Caco-2 (cell line): ENCODE results near the gene KIRREL3. TPM values are rescaled to one million over a fixed set of nuclear protein-coding genes. Genes with fewer than 3 reads are reported as not detected.

Experiments
- BruUV-seq: library from RNA; stranded (reverse); fragments of 400-500 nt; replicated peaks from 2 replicates; lab custom pipeline; 2021; lab: Mats Ljungman, UMichigan
- CTCF ChIA-PET: fragments of 300-600 bp; sonication (Branson Sonifier 250); formaldehyde crosslinking; loops from one replicate; lab custom pipeline; 2022; ENCODE audit warnings: antibody characterized with exemption; lab: Charles Lee
- POLR2A ChIA-PET: fragments of 300-600 bp; sonication (Branson Sonifier 250); formaldehyde crosslinking; loops from one replicate; lab custom pipeline; 2022; ENCODE audit warnings: antibody characterized with exemption; lab: Charles Lee
- DNase-seq, 2 experiments: peaks; one replicate each; pipeline versions ENCODE4 v3.0.0 to v3.0.0-alpha.2; 2020 to 2022
- H3K27me3 ChIP-seq: replicated peaks from 2 replicates; pipeline ENCODE4 v1.6.0; 2011; ENCODE audit warnings: low read length; ENCODE audit not compliant: control insufficient read depth, insufficient read depth
- H3K36me3 ChIP-seq: 2 replicates; pipeline ENCODE4 v1.5.1; 2011; ENCODE audit warnings: low read length; ENCODE audit not compliant: control insufficient read depth, insufficient read depth
- H3K4me1 ChIP-seq: fragments of 250-450 bp; sonication (Bioruptor Pico); 2 replicates; pipeline ENCODE4 v1.5.1; 2020; ENCODE audit warnings: mild to moderate bottlenecking
- H3K4me3 ChIP-seq: 2 replicates; pipeline ENCODE4 v1.5.1; 2011; ENCODE audit warnings: low read depth, mild to moderate bottlenecking, control low read depth, low read length
- H3K9me3 ChIP-seq: fragments of 250-450 bp; sonication (Bioruptor Pico); 2 replicates; pipeline ENCODE4 v1.5.1; 2020; ENCODE audit warnings: mild to moderate bottlenecking, moderate library complexity
- H3K27ac Mint-ChIP-seq: one replicate; pipeline ENCODE4 v1.8.0; 2022; ENCODE audit warnings: mixed read lengths; ENCODE audit not compliant: unreplicated experiment
- H3K27me3 Mint-ChIP-seq: one replicate; pipeline ENCODE4 v1.8.0; 2022; ENCODE audit warnings: mixed read lengths; ENCODE audit not compliant: insufficient read depth, unreplicated experiment
- H3K36me3 Mint-ChIP-seq: one replicate; pipeline ENCODE4 v1.8.0; 2022; ENCODE audit warnings: mild to moderate bottlenecking, mixed read lengths; ENCODE audit not compliant: insufficient read depth, unreplicated experiment
- H3K4me1 Mint-ChIP-seq: one replicate; pipeline ENCODE4 v1.8.0; 2022; ENCODE audit warnings: low read depth, mixed read lengths; ENCODE audit not compliant: unreplicated experiment
- H3K4me3 Mint-ChIP-seq: one replicate; pipeline ENCODE4 v1.8.0; 2022; ENCODE audit warnings: mild to moderate bottlenecking, moderate library complexity, mixed read lengths; ENCODE audit not compliant: unreplicated experiment
- H3K9me3 Mint-ChIP-seq: one replicate; pipeline ENCODE4 v1.8.0; 2022; ENCODE audit warnings: mixed read lengths; ENCODE audit not compliant: unreplicated experiment
- intact Hi-C: fragments of 100-400 bp; cut with micrococcal nuclease; formaldehyde crosslinking; loops from one replicate; pipeline ENCODE4 v1.10.0; 2022; ENCODE audit not compliant: unreplicated experiment
- total RNA-seq: library from RNA; stranded (reverse); gene quantifications from 2 replicates; pipeline ENCODE4 v1.2.3, GENCODE V29; 2022
- TF ChIP-seq, protein P1 (sequence below), 2 experiments: fragments of 200-600 bp in 1 of 2; IDR thresholded peaks; 1 replicate in 1 of 2; 2 replicates in 1 of 2; pipeline versions ENCODE4 v1.5.1 to v1.8.0; 2011 to 2022; ENCODE audit warnings: antibody characterized with exemption in 1 of 2, control low read depth in 1 of 2, inconsistent platforms in 1 of 2, low read depth in 1 of 2, low read length in 1 of 2, mild to moderate bottlenecking in 1 of 2, moderate library complexity in 1 of 2; ENCODE audit not compliant: insufficient read depth in 1 of 2, severe bottlenecking in 1 of 2, unreplicated experiment in 1 of 2

Gene KIRREL3
- total RNA-seq, 1 experiment from 2014 or later, result not detected

DNA sequence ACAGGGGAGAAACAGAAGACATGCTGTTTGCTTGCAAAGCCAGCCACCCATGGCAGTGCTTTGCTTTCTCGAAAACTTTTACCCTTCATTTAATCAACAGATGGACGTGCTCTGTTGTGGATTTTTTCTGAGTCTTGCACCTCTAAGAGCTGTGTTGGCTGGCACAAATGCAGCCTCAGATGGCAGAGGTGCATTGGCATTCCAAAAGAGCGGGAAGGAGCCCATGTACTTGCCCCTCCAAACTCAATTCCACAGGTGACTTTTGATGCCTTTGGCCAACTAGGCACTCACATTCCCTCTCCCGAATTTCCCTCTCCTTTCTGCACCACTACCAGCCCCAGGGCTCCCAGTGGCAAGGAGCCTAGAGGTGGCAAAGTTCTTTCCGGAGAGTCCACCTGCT lies 1.2 kb downstream of the KIRREL3 start:
- BruUV-seq, result no TSS peak
- H3K36me3 Mint-ChIP-seq, result no peaks in the 10 kb centered on the region

DNA sequence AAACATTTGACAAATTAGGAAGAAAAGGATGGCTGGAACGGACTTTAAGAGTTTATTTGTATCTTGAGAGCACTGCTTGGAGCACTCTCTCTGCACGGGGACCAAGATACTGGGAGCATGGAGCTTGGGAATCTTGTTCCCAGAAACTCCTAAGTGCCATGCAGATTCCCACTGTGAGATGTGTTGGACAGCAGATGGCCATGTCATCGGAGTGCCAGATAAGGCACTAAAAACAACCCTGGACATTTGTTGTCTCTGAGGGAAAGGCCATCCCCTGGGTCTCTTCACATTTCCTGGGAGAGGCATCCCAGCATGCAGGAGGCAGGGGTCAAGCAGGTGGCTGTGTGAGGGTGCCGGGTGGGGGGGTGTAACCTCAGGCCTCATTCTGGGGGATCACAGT lies 2.9 kb downstream of the KIRREL3 start:
- H3K4me1 Mint-ChIP-seq, result no peaks in the 10 kb centered on the region
- peaks cover 34% of the 10 kb centered on the region for H3K27me3 Mint-ChIP-seq
- intact Hi-C loops, result no loop called here
- CTCF ChIA-PET, result no interaction called here
- no peaks in the 10 kb centered on the region for H3K9me3 Mint-ChIP-seq
- H3K36me3 ChIP-seq, result no peaks in the 10 kb centered on the region
- TF ChIP-seq, protein P1, sequence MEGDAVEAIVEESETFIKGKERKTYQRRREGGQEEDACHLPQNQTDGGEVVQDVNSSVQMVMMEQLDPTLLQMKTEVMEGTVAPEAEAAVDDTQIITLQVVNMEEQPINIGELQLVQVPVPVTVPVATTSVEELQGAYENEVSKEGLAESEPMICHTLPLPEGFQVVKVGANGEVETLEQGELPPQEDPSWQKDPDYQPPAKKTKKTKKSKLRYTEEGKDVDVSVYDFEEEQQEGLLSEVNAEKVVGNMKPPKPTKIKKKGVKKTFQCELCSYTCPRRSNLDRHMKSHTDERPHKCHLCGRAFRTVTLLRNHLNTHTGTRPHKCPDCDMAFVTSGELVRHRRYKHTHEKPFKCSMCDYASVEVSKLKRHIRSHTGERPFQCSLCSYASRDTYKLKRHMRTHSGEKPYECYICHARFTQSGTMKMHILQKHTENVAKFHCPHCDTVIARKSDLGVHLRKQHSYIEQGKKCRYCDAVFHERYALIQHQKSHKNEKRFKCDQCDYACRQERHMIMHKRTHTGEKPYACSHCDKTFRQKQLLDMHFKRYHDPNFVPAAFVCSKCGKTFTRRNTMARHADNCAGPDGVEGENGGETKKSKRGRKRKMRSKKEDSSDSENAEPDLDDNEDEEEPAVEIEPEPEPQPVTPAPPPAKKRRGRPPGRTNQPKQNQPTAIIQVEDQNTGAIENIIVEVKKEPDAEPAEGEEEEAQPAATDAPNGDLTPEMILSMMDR (IDR thresholded peaks at IDR 0.05; ENCODE audit: insufficient read depth in 1 of 2, low read depth in 1 of 2, low read length in 1 of 2, severe bottlenecking in 1 of 2, unreplicated experiment in 1 of 2), result no peak
- no peaks in the 10 kb centered on the region for H3K4me1 ChIP-seq
- H3K9me3 ChIP-seq, result no peaks in the 10 kb centered on the region
- POLR2A ChIA-PET, result no interaction called here
- H3K4me3 ChIP-seq, result no peak overlapping the region
- H3K27me3 ChIP-seq, result peaks cover 2% of the 10 kb centered on the region
- no peaks in the 10 kb centered on the region for H3K36me3 Mint-ChIP-seq
- no TSS peak for BruUV-seq
- no peak overlapping the region for H3K27ac Mint-ChIP-seq
- DNase-seq, result no peak
- H3K4me3 Mint-ChIP-seq, result no peak overlapping the region

More for the DNA sequence above, 1.2 kb downstream of the KIRREL3 start:
- no peaks in the 10 kb centered on the region for H3K9me3 Mint-ChIP-seq
- no peak overlapping the region for H3K27ac Mint-ChIP-seq
- peaks cover 26% of the 10 kb centered on the region for H3K27me3 Mint-ChIP-seq
- Histone ChIP-seq H3K36me3 (no peaks in the 10 kb centered on the region), H3K4me1 (no peaks in the 10 kb centered on the region), H3K9me3 (no peaks in the 10 kb centered on the region), H3K4me3 (no peak overlapping the region), H3K27me3 (peaks cover 2% of the 10 kb centered on the region)
- H3K4me3 Mint-ChIP-seq, result no peak overlapping the region
- H3K4me1 Mint-ChIP-seq, result no peaks in the 10 kb centered on the region
- TF ChIP-seq, protein P1 (IDR thresholded peaks at IDR 0.05; ENCODE audit: insufficient read depth in 1 of 2, low read depth in 1 of 2, low read length in 1 of 2, severe bottlenecking in 1 of 2, unreplicated experiment in 1 of 2), result no peak
- POLR2A ChIA-PET, result no interaction called here
- CTCF ChIA-PET, result interaction anchor here (1.8 kb wide), 1 partner anchor 9 kb away, joined by 6 read pairs; no protein-coding TSS in a partner anchor
- no peak for DNase-seq
- intact Hi-C loops, result no loop called here

DNA sequence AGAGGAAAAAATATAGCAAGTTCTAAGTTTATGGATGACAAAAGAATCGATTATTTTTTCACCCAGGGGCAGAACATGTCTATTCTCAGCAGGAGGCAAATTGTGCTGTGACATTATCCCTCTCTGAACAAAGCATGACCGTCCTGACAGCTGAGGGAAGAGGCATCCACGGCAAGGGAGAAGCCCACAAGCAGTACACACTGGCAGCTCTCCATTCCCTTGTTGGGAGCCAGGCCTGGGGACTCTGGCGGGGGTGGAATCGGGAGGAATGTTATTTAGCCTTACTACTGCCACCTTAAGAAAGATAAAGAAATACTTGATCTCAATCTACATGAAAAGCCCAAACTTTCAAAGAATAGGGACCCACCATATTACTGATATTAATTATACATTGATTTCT lies 3.4 kb downstream of the KIRREL3 start:
- Mint-ChIP-seq H3K9me3 (no peaks in the 10 kb centered on the region), H3K27ac (no peak overlapping the region), H3K27me3 (peaks cover 33% of the 10 kb centered on the region), H3K36me3 (no peaks in the 10 kb centered on the region), H3K4me1 (no peaks in the 10 kb centered on the region), H3K4me3 (no peak overlapping the region)
- no TSS peak for BruUV-seq
- ChIA-PET CTCF (no interaction called here), POLR2A (no interaction called here)
- Histone ChIP-seq H3K27me3 (peaks cover 2% of the 10 kb centered on the region), H3K4me1 (no peaks in the 10 kb centered on the region), H3K4me3 (no peak overlapping the region), H3K9me3 (no peaks in the 10 kb centered on the region), H3K36me3 (no peaks in the 10 kb centered on the region)
- DNase-seq, result no peak
- TF ChIP-seq, protein P1 (IDR thresholded peaks at IDR 0.05; ENCODE audit: insufficient read depth in 1 of 2, low read depth in 1 of 2, low read length in 1 of 2, severe bottlenecking in 1 of 2, unreplicated experiment in 1 of 2), result no peak
- intact Hi-C loops, result no loop called here
